Measurements from ENCODE around the gene FFAR4.

- no peak for TF ChIP-seq POLR2A (IDR thresholded peaks at IDR 0.05; ENCODE audit: low read length)
- TF ChIP-seq CTCF (IDR thresholded peaks at IDR 0.05) = no peak
- TF ChIP-seq EP300 (IDR thresholded peaks at IDR 0.05) = no peak
- TF ChIP-seq ELK1 (IDR thresholded peaks at IDR 0.05; ENCODE audit: low read depth, low read length) = no peak
- no peak for TF ChIP-seq POLR2AphosphoS2 (conservative IDR thresholded peaks at IDR 0.05; ENCODE audit: low read length)
These were observed 26.8 kb downstream of the FFAR4 start for GRCh38 chr10:93593254-93593653.
